ENCODE results near the gene SEMA4D. TPM values are rescaled to one million over a fixed set of nuclear protein-coding genes. Genes with fewer than 3 reads are reported as not detected.

The SEMA4D gene
- total and polyA plus RNA-seq, 4 donors: 30.9 to 124 (median 89.0) TPM

DNA sequence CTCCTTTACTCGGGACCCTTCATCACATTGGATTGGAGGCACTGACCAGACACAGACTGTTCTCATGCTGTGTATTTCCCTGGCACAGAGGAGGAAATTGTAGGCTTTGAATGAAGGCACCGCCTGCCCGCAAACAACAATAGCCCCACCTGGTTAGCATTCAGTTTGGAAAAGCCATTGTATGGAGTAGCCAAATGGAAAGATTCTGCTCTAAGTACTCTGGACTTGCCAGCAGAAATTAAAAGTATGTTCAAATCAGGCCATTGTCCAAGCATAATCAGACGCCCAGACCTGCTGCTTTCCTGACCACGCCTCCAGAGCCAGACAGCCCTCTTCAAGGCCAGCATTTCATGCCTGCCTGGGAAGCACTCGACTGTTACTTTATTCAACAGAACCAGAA lies 8.0 kb upstream of the SEMA4D start:
- no peak overlapping the region for H3K27ac ChIP-seq (ENCODE audit: low read depth, low read length)

DNA sequence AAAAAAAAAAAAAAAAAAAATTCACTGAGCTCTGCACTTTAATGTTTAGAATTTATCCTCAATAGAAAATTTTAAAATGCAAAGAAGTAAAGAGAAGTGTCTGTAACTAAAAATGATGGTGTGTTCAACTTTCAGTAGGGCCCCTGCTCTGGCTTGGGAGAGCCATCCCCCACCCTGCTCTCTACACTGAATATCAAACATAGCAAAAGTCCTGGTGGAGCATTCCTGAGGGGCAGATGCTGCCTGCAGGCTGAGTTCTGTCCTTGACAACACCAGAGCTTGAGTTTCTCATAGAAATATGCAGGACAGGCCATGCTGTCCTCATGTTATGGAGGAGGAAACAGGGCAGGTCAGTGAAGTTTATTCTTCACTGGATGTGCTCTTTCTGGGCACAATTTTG lies 7.1 kb upstream of the SEMA4D start:
- no peak for DNase-seq (ENCODE audit: low read depth in 4 of 6, low spot score in 6 of 6)
- Histone ChIP-seq H3K4me3 (ENCODE audit: low read depth, low read length) (no peak overlapping the region), H3K9me3 (ENCODE audit: control insufficient read depth, insufficient read depth, low read length) (no peaks in the 10 kb centered on the region), H3K4me1 (ENCODE audit: control insufficient read depth, insufficient read depth, low read length) (peaks cover 5% of the 10 kb centered on the region), H3K36me3 (ENCODE audit: control insufficient read depth, insufficient read depth, low read length) (no peaks in the 10 kb centered on the region), H3K27me3 (ENCODE audit: control insufficient read depth, insufficient read depth, low read length) (no peaks in the 10 kb centered on the region), H3K27ac (ENCODE audit: low read depth, low read length) (no peak overlapping the region)

More for the DNA sequence above, 8.0 kb upstream of the SEMA4D start:
- no peak overlapping the region for H3K4me3 ChIP-seq (ENCODE audit: low read depth, low read length)
- no peaks in the 10 kb centered on the region for H3K9me3 ChIP-seq (ENCODE audit: control insufficient read depth, insufficient read depth, low read length)
- DNase-seq (ENCODE audit: low read depth in 4 of 6, low spot score in 6 of 6): peak in 2 of 6 donors; percentile 42 to 55
- H3K27me3 ChIP-seq (ENCODE audit: control insufficient read depth, insufficient read depth, low read length): no peaks in the 10 kb centered on the region
- peaks cover 5% of the 10 kb centered on the region for H3K4me1 ChIP-seq (ENCODE audit: control insufficient read depth, insufficient read depth, low read length)
- H3K36me3 ChIP-seq (ENCODE audit: control insufficient read depth, insufficient read depth, low read length): no peaks in the 10 kb centered on the region
- 29% methylated on average over 2 of the region's 6 CpGs for WGBS (ENCODE audit: insufficient coverage)

DNA sequence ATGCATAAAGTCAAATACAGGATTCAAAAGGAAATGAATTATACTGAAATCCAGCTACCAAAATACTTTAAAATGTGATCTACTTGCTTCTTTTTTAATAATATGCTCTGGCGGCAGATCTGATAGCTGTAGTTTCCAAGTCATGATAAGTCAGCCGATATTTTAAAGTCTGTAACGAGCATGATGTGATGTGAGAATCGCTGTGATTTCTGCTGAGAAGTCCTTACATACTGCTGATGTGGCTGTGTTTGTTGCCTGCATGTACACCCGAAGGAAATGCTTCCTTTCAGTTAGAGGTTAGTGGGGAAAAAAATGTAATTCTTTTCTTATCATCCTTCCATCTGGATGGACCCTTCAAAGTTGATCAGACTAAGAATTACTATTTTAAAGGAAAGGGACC lies 4.8 kb upstream of the SEMA4D start:
- Histone ChIP-seq H3K36me3 (ENCODE audit: control insufficient read depth, insufficient read depth, low read length) (no peaks in the 10 kb centered on the region), H3K27ac (ENCODE audit: low read depth, low read length) (no peak overlapping the region), H3K4me3 (ENCODE audit: low read depth, low read length) (no peak overlapping the region), H3K9me3 (ENCODE audit: control insufficient read depth, insufficient read depth, low read length) (no peaks in the 10 kb centered on the region), H3K4me1 (ENCODE audit: control insufficient read depth, insufficient read depth, low read length) (peaks cover 12% of the 10 kb centered on the region), H3K27me3 (ENCODE audit: control insufficient read depth, insufficient read depth, low read length) (no peaks in the 10 kb centered on the region)
- DNase-seq (ENCODE audit: low read depth in 4 of 6, low spot score in 6 of 6): no peak
- 65% methylated on average over 4 of the region's 5 CpGs for WGBS (ENCODE audit: insufficient coverage)

- Histone ChIP-seq H3K4me3 (ENCODE audit: low read depth, low read length) (no peak overlapping the region), H3K27me3 (ENCODE audit: control insufficient read depth, insufficient read depth, low read length) (no peaks in the 10 kb centered on the region), H3K4me1 (ENCODE audit: control insufficient read depth, insufficient read depth, low read length) (peaks cover 13% of the 10 kb centered on the region), H3K27ac (ENCODE audit: low read depth, low read length) (no peak overlapping the region), H3K9me3 (ENCODE audit: control insufficient read depth, insufficient read depth, low read length) (no peaks in the 10 kb centered on the region), H3K36me3 (ENCODE audit: control insufficient read depth, insufficient read depth, low read length) (no peaks in the 10 kb centered on the region)
- DNase-seq (ENCODE audit: low read depth in 4 of 6, low spot score in 6 of 6): no peak
- 94% methylated on average over 4 of the region's 6 CpGs for WGBS (ENCODE audit: insufficient coverage)
These were observed 4.2 kb upstream of the SEMA4D start for GRCh38 chr9:89502038-89502601.

DNA sequence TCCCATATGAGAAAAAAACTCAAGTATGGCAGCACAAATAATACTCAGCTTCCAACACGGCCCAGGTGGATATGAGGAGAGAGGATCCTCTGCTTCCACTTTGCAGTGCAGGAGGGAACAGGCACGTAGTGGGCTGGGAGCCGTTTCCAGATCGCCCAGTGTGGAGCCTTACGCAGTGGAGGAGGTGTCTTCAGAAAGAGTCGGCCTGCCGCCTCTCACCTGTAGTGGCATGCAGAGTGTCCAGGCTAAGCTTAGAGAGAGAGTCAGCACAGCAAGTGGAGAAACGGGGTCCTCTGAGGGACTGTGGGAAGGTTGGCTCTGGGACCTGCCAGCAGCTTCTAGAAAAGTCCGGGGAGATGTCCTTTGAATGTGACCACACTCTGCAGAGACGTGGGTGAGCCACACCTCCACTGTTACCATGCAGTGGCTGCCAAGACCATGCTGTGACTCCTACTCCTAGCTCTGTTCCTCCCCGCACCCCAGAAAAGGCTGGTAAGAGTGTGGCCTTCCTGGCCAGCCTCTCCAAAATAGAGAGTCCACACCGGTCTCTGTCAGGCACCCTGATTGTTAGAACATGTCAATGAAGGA lies 3.5 kb upstream of the SEMA4D start:
- H3K27ac ChIP-seq (ENCODE audit: low read depth, low read length): no peak overlapping the region
- no peak for DNase-seq (ENCODE audit: low read depth in 4 of 6, low spot score in 6 of 6)
- H3K4me3 ChIP-seq (ENCODE audit: low read depth, low read length): no peak overlapping the region
- H3K27me3 ChIP-seq (ENCODE audit: control insufficient read depth, insufficient read depth, low read length): no peaks in the 10 kb centered on the region
- no peaks in the 10 kb centered on the region for H3K36me3 ChIP-seq (ENCODE audit: control insufficient read depth, insufficient read depth, low read length)
- H3K9me3 ChIP-seq (ENCODE audit: control insufficient read depth, insufficient read depth, low read length): no peaks in the 10 kb centered on the region
- peaks cover 20% of the 10 kb centered on the region for H3K4me1 ChIP-seq (ENCODE audit: control insufficient read depth, insufficient read depth, low read length)
- 91% methylated on average over 12 of the region's 12 CpGs for WGBS (ENCODE audit: insufficient coverage)

DNA sequence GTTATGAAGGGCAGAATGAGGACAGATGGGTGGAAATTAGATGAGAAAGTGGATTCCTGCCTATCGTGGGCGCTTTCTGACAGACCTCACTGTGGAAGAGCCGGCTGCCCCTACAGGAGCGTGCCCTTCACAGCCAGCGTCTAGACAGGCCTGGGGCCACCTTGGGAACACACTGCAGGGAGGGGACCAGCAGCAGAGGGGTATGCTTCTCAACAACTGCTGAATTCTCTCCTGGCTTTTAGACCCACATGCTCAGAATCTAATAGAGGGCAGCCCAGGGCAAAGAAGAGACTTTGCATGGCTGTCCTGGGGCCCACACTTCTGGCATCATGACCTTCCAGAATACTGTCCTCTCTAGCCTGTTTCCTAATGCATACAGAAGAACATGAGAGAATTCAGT lies 2.1 kb upstream of the SEMA4D start:
- no peaks in the 10 kb centered on the region for H3K9me3 ChIP-seq (ENCODE audit: control insufficient read depth, insufficient read depth, low read length)
- no peak overlapping the region for H3K27ac ChIP-seq (ENCODE audit: low read depth, low read length)
- H3K4me3 ChIP-seq (ENCODE audit: low read depth, low read length): no peak overlapping the region
- H3K4me1 ChIP-seq (ENCODE audit: control insufficient read depth, insufficient read depth, low read length): peaks cover 28% of the 10 kb centered on the region
- 79% methylated on average over 5 of the region's 5 CpGs for WGBS (ENCODE audit: insufficient coverage)
- no peak for DNase-seq (ENCODE audit: low read depth in 4 of 6, low spot score in 6 of 6)
- no peaks in the 10 kb centered on the region for H3K27me3 ChIP-seq (ENCODE audit: control insufficient read depth, insufficient read depth, low read length)
- H3K36me3 ChIP-seq (ENCODE audit: control insufficient read depth, insufficient read depth, low read length): peaks cover 7% of the 10 kb centered on the region

GRCh38 chr9:89498852-89499480 lies 1.1 kb upstream of the SEMA4D start:
- H3K27ac ChIP-seq (ENCODE audit: low read depth, low read length): no peak overlapping the region
- H3K4me1 ChIP-seq (ENCODE audit: control insufficient read depth, insufficient read depth, low read length): peaks cover 34% of the 10 kb centered on the region
- no peak for DNase-seq (ENCODE audit: low read depth in 4 of 6, low spot score in 6 of 6)
- 93% methylated on average over 4 of the region's 7 CpGs for WGBS (ENCODE audit: insufficient coverage)
- H3K36me3 ChIP-seq (ENCODE audit: control insufficient read depth, insufficient read depth, low read length): peaks cover 8% of the 10 kb centered on the region
- no peak overlapping the region for H3K4me3 ChIP-seq (ENCODE audit: low read depth, low read length)
- no peaks in the 10 kb centered on the region for H3K27me3 ChIP-seq (ENCODE audit: control insufficient read depth, insufficient read depth, low read length)
- no peaks in the 10 kb centered on the region for H3K9me3 ChIP-seq (ENCODE audit: control insufficient read depth, insufficient read depth, low read length)

- Histone ChIP-seq H3K4me1 (ENCODE audit: control insufficient read depth, insufficient read depth, low read length) (peaks cover 47% of the 10 kb centered on the region), H3K27me3 (ENCODE audit: control insufficient read depth, insufficient read depth, low read length) (no peaks in the 10 kb centered on the region), H3K4me3 (ENCODE audit: low read depth, low read length) (peak overlapping the region; percentile 67), H3K9me3 (ENCODE audit: control insufficient read depth, insufficient read depth, low read length) (no peaks in the 10 kb centered on the region), H3K27ac (ENCODE audit: low read depth, low read length) (no peak overlapping the region), H3K36me3 (ENCODE audit: control insufficient read depth, insufficient read depth, low read length) (peaks cover 11% of the 10 kb centered on the region)
- peak in 2 of 6 donors; percentile 22 to 45 for DNase-seq (ENCODE audit: low read depth in 4 of 6, low spot score in 6 of 6)
- under 1% methylated on average over 66 of the region's 67 CpGs for WGBS (ENCODE audit: insufficient coverage)
These were observed 503 bp downstream of the SEMA4D start for GRCh38 chr9:89497257-89497963.

DNA sequence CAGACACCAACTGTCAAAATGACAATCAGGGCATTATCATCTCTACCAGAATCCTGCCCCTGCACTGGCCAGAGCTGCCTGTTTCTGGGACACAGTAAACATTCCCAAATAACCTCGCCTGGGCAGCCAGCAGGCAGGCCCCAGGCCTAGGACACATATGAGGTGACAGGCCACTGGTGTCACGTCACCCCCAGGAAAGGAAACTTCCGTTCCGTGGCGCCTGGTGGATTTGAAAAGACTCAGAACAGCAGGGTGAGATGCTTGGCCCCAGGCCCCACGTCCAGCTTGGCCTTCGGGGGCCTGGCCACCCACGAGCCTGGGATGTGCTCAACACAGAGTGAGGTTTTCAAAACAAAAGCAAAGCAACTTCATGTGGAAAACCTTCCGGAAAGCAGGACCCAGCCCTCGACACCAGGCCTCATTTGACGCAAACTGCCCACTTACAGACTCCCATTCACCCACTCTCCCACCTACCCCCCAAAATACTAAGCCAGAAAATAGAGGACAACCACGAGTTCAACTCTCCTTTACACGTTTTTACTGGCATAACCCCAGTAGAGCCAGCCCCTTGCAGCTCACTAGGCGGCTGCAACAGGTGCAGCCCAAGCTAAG lies 1.2 kb downstream of the SEMA4D start:
- Histone ChIP-seq H3K36me3 (ENCODE audit: control insufficient read depth, insufficient read depth, low read length) (peaks cover 12% of the 10 kb centered on the region), H3K4me1 (ENCODE audit: control insufficient read depth, insufficient read depth, low read length) (peaks cover 49% of the 10 kb centered on the region), H3K4me3 (ENCODE audit: low read depth, low read length) (peak overlapping the region; percentile 40), H3K27ac (ENCODE audit: low read depth, low read length) (peak overlapping the region; percentile 22), H3K9me3 (ENCODE audit: control insufficient read depth, insufficient read depth, low read length) (no peaks in the 10 kb centered on the region), H3K27me3 (ENCODE audit: control insufficient read depth, insufficient read depth, low read length) (no peaks in the 10 kb centered on the region)
- DNase-seq (ENCODE audit: low read depth in 4 of 6, low spot score in 6 of 6): peak in 1 of 6 donors; percentile 44
- WGBS (ENCODE audit: insufficient coverage): 30% methylated on average over 14 of the region's 14 CpGs
